H9 (cell line): Measurements from ENCODE around the gene FAM171A1. TPM values are rescaled to one million over a fixed set of nuclear protein-coding genes. Genes with fewer than 3 reads are reported as not detected.

Experiments used
- DNase-seq: peaks from one replicate; pipeline ENCODE4 v3.0.0-alpha.2; 2017
- H2AFZ ChIP-seq: one replicate; pipeline ENCODE4 v1.6.1; 2013; ENCODE audit warnings: mild to moderate bottlenecking, low read length, control low read depth, moderate library complexity
- H2AK5ac ChIP-seq: 2 replicates; pipeline ENCODE4 v1.6.1; 2013; ENCODE audit warnings: low read length, control low read depth, mixed read lengths; ENCODE audit not compliant: insufficient read length
- H2BK120ac ChIP-seq: one replicate; pipeline ENCODE4 v1.6.1; 2013; ENCODE audit warnings: low read depth, mild to moderate bottlenecking, low read length, control low read depth, inconsistent platforms; ENCODE audit not compliant: poor library complexity, severe bottlenecking
- H2BK12ac ChIP-seq: 2 replicates; pipeline ENCODE4 v1.6.1; 2013; ENCODE audit warnings: low read length, control low read depth, mixed read lengths, low read depth; ENCODE audit not compliant: insufficient read length
- H2BK15ac ChIP-seq: 2 replicates; pipeline ENCODE4 v1.6.1; 2013; ENCODE audit warnings: low read depth, low read length, control low read depth
- H2BK20ac ChIP-seq: one replicate; pipeline ENCODE4 v1.6.1; 2013; ENCODE audit warnings: low read depth, mild to moderate bottlenecking, low read length, control low read depth, inconsistent platforms; ENCODE audit not compliant: poor library complexity, severe bottlenecking
- H2BK5ac ChIP-seq: 2 replicates; pipeline ENCODE4 v1.6.1; 2013; ENCODE audit warnings: low read length, control low read depth, mixed read lengths; ENCODE audit not compliant: insufficient read length
- H3K14ac ChIP-seq: 2 replicates; pipeline ENCODE4 v1.6.1; 2013; ENCODE audit warnings: low read length, control low read depth; ENCODE audit not compliant: insufficient read depth
- H3K18ac ChIP-seq: 2 replicates; pipeline ENCODE4 v1.6.1; 2013; ENCODE audit warnings: low read depth, mild to moderate bottlenecking, mixed read lengths, low read length, control low read depth; ENCODE audit not compliant: insufficient read length
- H3K23ac ChIP-seq: 2 replicates; pipeline ENCODE4 v1.6.1; 2013; ENCODE audit warnings: low read length, control low read depth, mixed read lengths, low read depth; ENCODE audit not compliant: insufficient read length
- H3K23me2 ChIP-seq: 2 replicates; pipeline ENCODE4 v1.6.1; 2013; ENCODE audit warnings: low read depth, mild to moderate bottlenecking, mixed read lengths, low read length, control low read depth; ENCODE audit not compliant: insufficient read length, poor library complexity, severe bottlenecking
- H3K27ac ChIP-seq: 2 replicates; pipeline ENCODE4 v1.5.1; 2013; ENCODE audit warnings: low read length, control low read depth, mixed read lengths, low read depth; ENCODE audit not compliant: insufficient read length
- H3K27me3 ChIP-seq: 2 replicates; pipeline ENCODE4 v1.6.1; 2013; ENCODE audit warnings: low read length, control low read depth, inconsistent platforms; ENCODE audit not compliant: insufficient read depth
- H3K4ac ChIP-seq: 2 replicates; pipeline ENCODE4 v1.6.1; 2013; ENCODE audit warnings: low read depth, mild to moderate bottlenecking, control low read depth, inconsistent platforms, low read length, moderate library complexity
- H3K4me1 ChIP-seq: 2 replicates; pipeline ENCODE4 v1.6.1; 2013; ENCODE audit warnings: low read length, control low read depth, inconsistent platforms; ENCODE audit not compliant: insufficient read depth
- H3K4me2 ChIP-seq: 2 replicates; pipeline ENCODE4 v1.6.1; 2013; ENCODE audit warnings: low read length, control low read depth, mixed read lengths; ENCODE audit not compliant: insufficient read length, insufficient read depth
- H3K56ac ChIP-seq: 2 replicates; pipeline ENCODE4 v1.6.1; 2013; ENCODE audit warnings: low read depth, mild to moderate bottlenecking, mixed read lengths, low read length, control low read depth; ENCODE audit not compliant: insufficient read length
- H3K79me1 ChIP-seq: 2 replicates; pipeline ENCODE4 v1.6.1; 2013; ENCODE audit warnings: low read depth, mild to moderate bottlenecking, moderate library complexity, low read length, control low read depth, inconsistent platforms; ENCODE audit not compliant: insufficient read depth, poor library complexity, severe bottlenecking
- H3K79me2 ChIP-seq: 2 replicates; pipeline ENCODE4 v1.6.1; 2013; ENCODE audit warnings: low read length, control low read depth, inconsistent platforms; ENCODE audit not compliant: insufficient read depth
- H3K9ac ChIP-seq: 2 replicates; pipeline ENCODE4 v1.6.1; 2013; ENCODE audit warnings: low read length, control low read depth, mixed read lengths; ENCODE audit not compliant: insufficient read length; ENCODE audit errors: extremely low read depth
- H3K9me3 ChIP-seq: one replicate; pipeline ENCODE4 v1.6.1; 2013; ENCODE audit warnings: low read depth, low read length, inconsistent platforms; ENCODE audit not compliant: control insufficient read depth
- H3T11ph ChIP-seq: one replicate; pipeline ENCODE4 v1.6.1; 2013; ENCODE audit warnings: mild to moderate bottlenecking, low read length, control low read depth, inconsistent platforms
- H4K20me1 ChIP-seq: one replicate; pipeline ENCODE4 v1.6.1; 2013; ENCODE audit not compliant: control insufficient read depth, insufficient read length, insufficient read depth
- H4K5ac ChIP-seq: 2 replicates; pipeline ENCODE4 v1.6.1; 2013; ENCODE audit warnings: low read depth, mild to moderate bottlenecking, mixed read lengths, low read length, control low read depth; ENCODE audit not compliant: insufficient read length
- H4K8ac ChIP-seq: replicated peaks from 2 replicates; pipeline ENCODE4 v1.6.1; 2013; ENCODE audit warnings: low read length, control low read depth, mixed read lengths, low read depth; ENCODE audit not compliant: insufficient read length
- H4K91ac ChIP-seq: 2 replicates; pipeline ENCODE4 v1.6.1; 2013; ENCODE audit warnings: low read depth, mild to moderate bottlenecking, moderate library complexity, mixed read lengths, low read length, control low read depth; ENCODE audit not compliant: insufficient read length
- H3K27ac Mint-ChIP-seq, 3 experiments: 2 replicates in 2 of 3; 3 replicates in 1 of 3; pipeline ENCODE4 v1.8.0; 2020 to 2021; ENCODE audit warnings: mixed read lengths in 3 of 3, mild to moderate bottlenecking in 1 of 3, moderate library complexity in 1 of 3
- H3K27me3 Mint-ChIP-seq: 2 replicates; pipeline ENCODE4 v1.8.0; 2021; ENCODE audit warnings: low read depth, mild to moderate bottlenecking, moderate library complexity, mixed read lengths
- H3K36me3 Mint-ChIP-seq, 3 experiments: 2 replicates in 2 of 3; 3 replicates in 1 of 3; pipeline ENCODE4 v1.8.0; 2020 to 2021; ENCODE audit warnings: low read depth in 3 of 3, mixed read lengths in 3 of 3; ENCODE audit not compliant: insufficient read depth in 1 of 3
- H3K4me1 Mint-ChIP-seq, 2 experiments: 2 replicates each; pipeline ENCODE4 v1.8.0; 2020; ENCODE audit warnings: mixed read lengths in 2 of 2
- H3K4me3 Mint-ChIP-seq, 2 experiments: 2 replicates in 1 of 2; 3 replicates in 1 of 2; pipeline ENCODE4 v1.8.0; 2020 to 2021; ENCODE audit warnings: mild to moderate bottlenecking in 2 of 2, mixed read lengths in 2 of 2, moderate library complexity in 1 of 2
- H3K9me3 Mint-ChIP-seq, 2 experiments: 2 replicates in 1 of 2; 3 replicates in 1 of 2; pipeline ENCODE4 v1.8.0; 2020; ENCODE audit warnings: mild to moderate bottlenecking in 2 of 2, mixed read lengths in 2 of 2, moderate library complexity in 1 of 2
- WGBS: extraction: QIAGEN DNeasy Blood & Tissue Kit; methylation state at CpG from one replicate; pipeline ENCODE4 v1.1.7; 2013; ENCODE audit warnings: missing lambda C conversion rate, low lambda C conversion rate, mixed read lengths; ENCODE audit not compliant: insufficient read length; ENCODE audit errors: extremely low coverage; 5-methylcytosine and 5-hydroxymethylcytosine counted together
- total RNA-seq: library from RNA; stranded (reverse); gene quantifications from 2 replicates; pipeline ENCODE4 v1.2.1, GENCODE V29; 2021
- TF ChIP-seq, protein P1 (sequence below): fragments of 200-600 bp; sonication (generic); conservative IDR thresholded peaks from 3 replicates; pipeline ENCODE4 v1.8.0; 2021; ENCODE audit warnings: antibody characterized with exemption, mild to moderate bottlenecking

FAM171A1 gene
- total RNA-seq, 1 experiment from 2014 or later: 37.4 TPM

- no peaks in the 10 kb centered on the region for H3K9me3 ChIP-seq
- no peak overlapping the region for H3T11ph ChIP-seq
- H4K8ac ChIP-seq: no peak overlapping the region
- no peak overlapping the region for H3K27ac ChIP-seq
- no peak overlapping the region for H2BK120ac ChIP-seq
- Mint-ChIP-seq H3K36me3 (no peaks in the 10 kb centered on the region), H3K27me3 (no peaks in the 10 kb centered on the region; the same call in none of the 2 replicates), H3K4me3 (no peak overlapping the region), H3K9me3 (no peaks in the 10 kb centered on the region; a peak in 1 of 5 replicates), H3K27ac (no peak overlapping the region), H3K4me1 (peaks cover 0 to 4% of the 10 kb centered on the region in 2 experiments; a peak in 1 of 4 replicates)
- H3K4me1 ChIP-seq: no peaks in the 10 kb centered on the region
- no peak overlapping the region for H3K4me2 ChIP-seq
- no peak overlapping the region for H3K14ac ChIP-seq
- H3K23me2 ChIP-seq: no peaks in the 10 kb centered on the region
- no peak overlapping the region for H2AFZ ChIP-seq
- H3K79me1 ChIP-seq: no peaks in the 10 kb centered on the region
- no peak for DNase-seq
- no peak overlapping the region for H2BK20ac ChIP-seq
- H2BK5ac ChIP-seq: no peak overlapping the region
- H3K27me3 ChIP-seq: no peaks in the 10 kb centered on the region
- no peaks in the 10 kb centered on the region for H3K79me2 ChIP-seq
- no peak overlapping the region for H4K5ac ChIP-seq
- TF ChIP-seq, protein P1, sequence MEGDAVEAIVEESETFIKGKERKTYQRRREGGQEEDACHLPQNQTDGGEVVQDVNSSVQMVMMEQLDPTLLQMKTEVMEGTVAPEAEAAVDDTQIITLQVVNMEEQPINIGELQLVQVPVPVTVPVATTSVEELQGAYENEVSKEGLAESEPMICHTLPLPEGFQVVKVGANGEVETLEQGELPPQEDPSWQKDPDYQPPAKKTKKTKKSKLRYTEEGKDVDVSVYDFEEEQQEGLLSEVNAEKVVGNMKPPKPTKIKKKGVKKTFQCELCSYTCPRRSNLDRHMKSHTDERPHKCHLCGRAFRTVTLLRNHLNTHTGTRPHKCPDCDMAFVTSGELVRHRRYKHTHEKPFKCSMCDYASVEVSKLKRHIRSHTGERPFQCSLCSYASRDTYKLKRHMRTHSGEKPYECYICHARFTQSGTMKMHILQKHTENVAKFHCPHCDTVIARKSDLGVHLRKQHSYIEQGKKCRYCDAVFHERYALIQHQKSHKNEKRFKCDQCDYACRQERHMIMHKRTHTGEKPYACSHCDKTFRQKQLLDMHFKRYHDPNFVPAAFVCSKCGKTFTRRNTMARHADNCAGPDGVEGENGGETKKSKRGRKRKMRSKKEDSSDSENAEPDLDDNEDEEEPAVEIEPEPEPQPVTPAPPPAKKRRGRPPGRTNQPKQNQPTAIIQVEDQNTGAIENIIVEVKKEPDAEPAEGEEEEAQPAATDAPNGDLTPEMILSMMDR: no peak
- no peak overlapping the region for H3K18ac ChIP-seq
- H3K4ac ChIP-seq: no peak overlapping the region
- H4K91ac ChIP-seq: no peak overlapping the region
- no peak overlapping the region for H3K9ac ChIP-seq
- no CpG with 5 or more reads among the region's 11 CpGs for WGBS
- H3K23ac ChIP-seq: no peak overlapping the region
- no peak overlapping the region for H2BK12ac ChIP-seq
- H2AK5ac ChIP-seq: no peak overlapping the region
- no peak overlapping the region for H3K56ac ChIP-seq
- H2BK15ac ChIP-seq: no peak overlapping the region
- no peaks in the 10 kb centered on the region for H4K20me1 ChIP-seq
Observed at GRCh38 chr10:15189133-15189885, 181.8 kb downstream of the FAM171A1 start.
